ENCODE data around the gene SLC45A1. TPM values are rescaled to one million over a fixed set of nuclear protein-coding genes. Genes with fewer than 3 reads are reported as not detected.
A peak's percentile ranks its signal among the peaks of the same experiment; 100 is the strongest.

The SLC45A1 gene
- total and polyA plus RNA-seq, 9 of the 15 experiments (the other 6 are each of a cell fraction or from before 2014, with no cell fraction given) = not detected

GRCh38 chr1:8388732-8389562 is 71.0 kb downstream of the SLC45A1 start (continued):
- TF ChIP-seq HNRNPLL (IDR thresholded peaks at IDR 0.05; ENCODE audit: low read depth, low read length, poor library complexity, severe bottlenecking) = no peak
- no peak for TF ChIP-seq DMBX1 (CRISPR knock-in tag; IDR thresholded peaks at IDR 0.05; ENCODE audit: borderline replicate concordance)
- no peak for TF ChIP-seq CHD1 (IDR thresholded peaks at IDR 0.05; ENCODE audit: low read length)
- TF ChIP-seq RBM14 (IDR thresholded peaks at IDR 0.05; ENCODE audit: borderline replicate concordance, insufficient read depth, low read depth, low read length) = no peak
- no peak for TF ChIP-seq SIN3B (IDR thresholded peaks at IDR 0.05; ENCODE audit: low read depth)
- TF ChIP-seq, protein P1, sequence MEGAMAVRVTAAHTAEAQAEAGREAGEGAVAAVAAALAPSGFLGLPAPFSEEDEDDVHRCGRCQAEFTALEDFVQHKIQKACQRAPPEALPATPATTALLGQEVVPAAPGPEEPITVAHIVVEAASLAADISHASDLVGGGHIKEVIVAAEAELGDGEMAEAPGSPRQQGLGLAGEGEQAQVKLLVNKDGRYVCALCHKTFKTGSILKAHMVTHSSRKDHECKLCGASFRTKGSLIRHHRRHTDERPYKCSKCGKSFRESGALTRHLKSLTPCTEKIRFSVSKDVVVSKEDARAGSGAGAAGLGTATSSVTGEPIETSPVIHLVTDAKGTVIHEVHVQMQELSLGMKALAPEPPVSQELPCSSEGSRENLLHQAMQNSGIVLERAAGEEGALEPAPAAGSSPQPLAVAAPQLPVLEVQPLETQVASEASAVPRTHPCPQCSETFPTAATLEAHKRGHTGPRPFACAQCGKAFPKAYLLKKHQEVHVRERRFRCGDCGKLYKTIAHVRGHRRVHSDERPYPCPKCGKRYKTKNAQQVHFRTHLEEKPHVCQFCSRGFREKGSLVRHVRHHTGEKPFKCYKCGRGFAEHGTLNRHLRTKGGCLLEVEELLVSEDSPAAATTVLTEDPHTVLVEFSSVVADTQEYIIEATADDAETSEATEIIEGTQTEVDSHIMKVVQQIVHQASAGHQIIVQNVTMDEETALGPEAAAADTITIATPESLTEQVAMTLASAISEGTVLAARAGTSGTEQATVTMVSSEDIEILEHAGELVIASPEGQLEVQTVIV (CRISPR knock-in tag; IDR thresholded peaks at IDR 0.05; ENCODE audit: borderline replicate concordance) = no peak
- TF ChIP-seq, protein P2, sequence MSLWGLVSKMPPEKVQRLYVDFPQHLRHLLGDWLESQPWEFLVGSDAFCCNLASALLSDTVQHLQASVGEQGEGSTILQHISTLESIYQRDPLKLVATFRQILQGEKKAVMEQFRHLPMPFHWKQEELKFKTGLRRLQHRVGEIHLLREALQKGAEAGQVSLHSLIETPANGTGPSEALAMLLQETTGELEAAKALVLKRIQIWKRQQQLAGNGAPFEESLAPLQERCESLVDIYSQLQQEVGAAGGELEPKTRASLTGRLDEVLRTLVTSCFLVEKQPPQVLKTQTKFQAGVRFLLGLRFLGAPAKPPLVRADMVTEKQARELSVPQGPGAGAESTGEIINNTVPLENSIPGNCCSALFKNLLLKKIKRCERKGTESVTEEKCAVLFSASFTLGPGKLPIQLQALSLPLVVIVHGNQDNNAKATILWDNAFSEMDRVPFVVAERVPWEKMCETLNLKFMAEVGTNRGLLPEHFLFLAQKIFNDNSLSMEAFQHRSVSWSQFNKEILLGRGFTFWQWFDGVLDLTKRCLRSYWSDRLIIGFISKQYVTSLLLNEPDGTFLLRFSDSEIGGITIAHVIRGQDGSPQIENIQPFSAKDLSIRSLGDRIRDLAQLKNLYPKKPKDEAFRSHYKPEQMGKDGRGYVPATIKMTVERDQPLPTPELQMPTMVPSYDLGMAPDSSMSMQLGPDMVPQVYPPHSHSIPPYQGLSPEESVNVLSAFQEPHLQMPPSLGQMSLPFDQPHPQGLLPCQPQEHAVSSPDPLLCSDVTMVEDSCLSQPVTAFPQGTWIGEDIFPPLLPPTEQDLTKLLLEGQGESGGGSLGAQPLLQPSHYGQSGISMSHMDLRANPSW (CRISPR knock-in tag; IDR thresholded peaks at IDR 0.05) = no peak
- TF ChIP-seq MCM5 (IDR thresholded peaks at IDR 0.05; ENCODE audit: low read depth) = no peak
- no peak for TF ChIP-seq ZFP36 (IDR thresholded peaks at IDR 0.05; ENCODE audit: low read depth, low read length, partially characterized antibody)
- TF ChIP-seq ELF4 (CRISPR knock-in tag; IDR thresholded peaks at IDR 0.05) = no peak
- peak; percentile 97 for TF ChIP-seq ARID1B (IDR thresholded peaks at IDR 0.05)
- peak; percentile 84 for TF ChIP-seq MTA2 (IDR thresholded peaks at IDR 0.05; ENCODE audit: low read depth)
- no peak for TF ChIP-seq ZNF511 (CRISPR knock-in tag; IDR thresholded peaks at IDR 0.05)
- TF ChIP-seq NFE2L1 (tag; IDR thresholded peaks at IDR 0.05; ENCODE audit: borderline replicate concordance, low read depth) = no peak
- no peak for TF ChIP-seq ZSCAN29 (IDR thresholded peaks at IDR 0.05)
- TF ChIP-seq HMG20B (CRISPR knock-in tag; IDR thresholded peaks at IDR 0.05) = no peak
- TF ChIP-seq ARID2 (IDR thresholded peaks at IDR 0.05) = no peak
- TF ChIP-seq, protein P3, sequence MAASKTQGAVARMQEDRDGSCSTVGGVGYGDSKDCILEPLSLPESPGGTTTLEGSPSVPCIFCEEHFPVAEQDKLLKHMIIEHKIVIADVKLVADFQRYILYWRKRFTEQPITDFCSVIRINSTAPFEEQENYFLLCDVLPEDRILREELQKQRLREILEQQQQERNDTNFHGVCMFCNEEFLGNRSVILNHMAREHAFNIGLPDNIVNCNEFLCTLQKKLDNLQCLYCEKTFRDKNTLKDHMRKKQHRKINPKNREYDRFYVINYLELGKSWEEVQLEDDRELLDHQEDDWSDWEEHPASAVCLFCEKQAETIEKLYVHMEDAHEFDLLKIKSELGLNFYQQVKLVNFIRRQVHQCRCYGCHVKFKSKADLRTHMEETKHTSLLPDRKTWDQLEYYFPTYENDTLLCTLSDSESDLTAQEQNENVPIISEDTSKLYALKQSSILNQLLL (CRISPR knock-in tag; IDR thresholded peaks at IDR 0.05; ENCODE audit: borderline replicate concordance) = no peak
- peak; percentile 61 for TF ChIP-seq EP400 (IDR thresholded peaks at IDR 0.05)
- TF ChIP-seq STAT5B (CRISPR knock-in tag; IDR thresholded peaks at IDR 0.05) = no peak

Measured in K562 (cell line).